NB4 (cell line): ENCODE results near the gene BOK.

Experiments
- POLR2A ChIP-seq: IDR thresholded peaks from 2 replicates; pipeline ENCODE4 v1.6.1; 2011; ENCODE audit warnings: mild to moderate bottlenecking; ENCODE audit not compliant: insufficient read length; ENCODE audit errors: extremely low read depth
- TF ChIP-seq, protein P1 (sequence below): IDR thresholded peaks from 2 replicates; pipeline ENCODE4 v1.6.1; 2011; ENCODE audit warnings: low read depth, low read length
- TF ChIP-seq, protein P2 (sequence below): IDR thresholded peaks from one replicate; pipeline ENCODE4 v1.5.1; 2012; ENCODE audit warnings: low read depth, low read length

DNA sequence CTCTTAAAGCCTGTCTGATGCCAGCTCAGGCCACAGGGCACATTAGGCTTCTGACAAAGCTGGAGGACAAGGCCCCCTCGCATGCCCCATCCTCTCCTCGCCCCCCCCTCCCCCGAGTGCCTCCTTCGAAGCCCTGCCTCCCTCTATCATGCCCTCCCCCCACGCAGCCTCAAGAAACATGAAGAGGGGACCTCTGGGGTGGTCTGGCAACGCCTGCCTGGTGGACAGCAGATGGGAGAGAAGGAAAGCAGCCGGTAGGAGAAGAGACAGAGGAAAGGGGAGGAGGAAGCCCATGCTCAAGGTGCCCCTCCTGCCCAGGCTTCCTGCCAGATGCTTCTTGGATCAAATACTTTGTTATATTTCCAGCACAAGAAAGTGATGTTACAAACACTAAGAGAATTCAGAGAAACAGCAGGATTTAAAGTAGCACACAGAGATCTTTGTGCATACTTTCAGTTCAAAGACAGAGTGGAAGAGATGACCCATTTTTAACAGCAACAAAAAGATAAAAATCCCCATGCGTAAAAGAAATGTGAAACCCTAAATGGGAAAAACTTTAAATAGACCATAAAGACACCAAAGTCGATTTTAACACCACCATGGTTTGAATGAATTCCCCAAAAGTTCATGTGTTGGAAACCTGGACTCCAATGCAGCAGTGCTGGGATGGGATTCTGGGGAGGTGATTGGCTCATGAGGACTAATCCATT lies 19.0 kb downstream of the BOK start:
- TF ChIP-seq POLR2A = no peak
- TF ChIP-seq, protein P1, sequence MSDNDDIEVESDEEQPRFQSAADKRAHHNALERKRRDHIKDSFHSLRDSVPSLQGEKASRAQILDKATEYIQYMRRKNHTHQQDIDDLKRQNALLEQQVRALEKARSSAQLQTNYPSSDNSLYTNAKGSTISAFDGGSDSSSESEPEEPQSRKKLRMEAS = no peak
- TF ChIP-seq, protein P2, sequence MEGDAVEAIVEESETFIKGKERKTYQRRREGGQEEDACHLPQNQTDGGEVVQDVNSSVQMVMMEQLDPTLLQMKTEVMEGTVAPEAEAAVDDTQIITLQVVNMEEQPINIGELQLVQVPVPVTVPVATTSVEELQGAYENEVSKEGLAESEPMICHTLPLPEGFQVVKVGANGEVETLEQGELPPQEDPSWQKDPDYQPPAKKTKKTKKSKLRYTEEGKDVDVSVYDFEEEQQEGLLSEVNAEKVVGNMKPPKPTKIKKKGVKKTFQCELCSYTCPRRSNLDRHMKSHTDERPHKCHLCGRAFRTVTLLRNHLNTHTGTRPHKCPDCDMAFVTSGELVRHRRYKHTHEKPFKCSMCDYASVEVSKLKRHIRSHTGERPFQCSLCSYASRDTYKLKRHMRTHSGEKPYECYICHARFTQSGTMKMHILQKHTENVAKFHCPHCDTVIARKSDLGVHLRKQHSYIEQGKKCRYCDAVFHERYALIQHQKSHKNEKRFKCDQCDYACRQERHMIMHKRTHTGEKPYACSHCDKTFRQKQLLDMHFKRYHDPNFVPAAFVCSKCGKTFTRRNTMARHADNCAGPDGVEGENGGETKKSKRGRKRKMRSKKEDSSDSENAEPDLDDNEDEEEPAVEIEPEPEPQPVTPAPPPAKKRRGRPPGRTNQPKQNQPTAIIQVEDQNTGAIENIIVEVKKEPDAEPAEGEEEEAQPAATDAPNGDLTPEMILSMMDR = no peak
